ES-I3 (cell line): ENCODE data around the gene PEX6.

Experiments used
- H3K36me3 ChIP-seq: 2 replicates; pipeline ENCODE4 v1.6.1; 2013; ENCODE audit warnings: mild to moderate bottlenecking, low read length, control low read depth, moderate library complexity; ENCODE audit not compliant: insufficient read depth
- H3K4me1 ChIP-seq: 2 replicates; pipeline ENCODE4 v1.6.1; 2013; ENCODE audit warnings: mild to moderate bottlenecking, control low read depth, low read length; ENCODE audit not compliant: insufficient read depth
- H3K9ac ChIP-seq: 2 replicates; pipeline ENCODE4 v1.6.1; 2013; ENCODE audit warnings: low read depth, mild to moderate bottlenecking, low read length, moderate library complexity
- H3K9me3 ChIP-seq: 2 replicates; pipeline ENCODE4 v1.6.1; 2013; ENCODE audit warnings: mild to moderate bottlenecking, low read length, moderate library complexity; ENCODE audit not compliant: control insufficient read depth, insufficient read depth

The PEX6 gene

GRCh38 chr6:42923666-42924065, 55.3 kb downstream of the PEX6 start:
- H3K4me1 ChIP-seq: peaks cover 10% of the 10 kb centered on the region; the same call in 1 of the 2 replicates
- no peaks in the 10 kb centered on the region for H3K9me3 ChIP-seq
- no peak overlapping the region for H3K9ac ChIP-seq
- no peaks in the 10 kb centered on the region for H3K36me3 ChIP-seq

GRCh38 chr6:42921801-42922200, 57.2 kb downstream of the PEX6 start:
- no peak overlapping the region for H3K9ac ChIP-seq
- peaks cover 10% of the 10 kb centered on the region; the same call in 1 of the 2 replicates for H3K4me1 ChIP-seq

GRCh38 chr6:42916288-42916687, 62.7 kb downstream of the PEX6 start:
- no peaks in the 10 kb centered on the region for H3K9me3 ChIP-seq
- no peaks in the 10 kb centered on the region for H3K36me3 ChIP-seq
- H3K9ac ChIP-seq: no peak overlapping the region
- H3K4me1 ChIP-seq: no peaks in the 10 kb centered on the region

More at GRCh38 chr6:42921801-42922200, 57.2 kb downstream of the PEX6 start:
- no peaks in the 10 kb centered on the region for H3K9me3 ChIP-seq
- no peaks in the 10 kb centered on the region for H3K36me3 ChIP-seq

GRCh38 chr6:42915732-42916131, 63.2 kb downstream of the PEX6 start, which contains the start of gene PTCRA:
PTCRA (plus strand) TSS chr6:42916053; CDS start chr6:42916070, 17 bp downstream.
- Histone ChIP-seq H3K4me1 (no peaks in the 10 kb centered on the region), H3K36me3 (no peaks in the 10 kb centered on the region), H3K9me3 (no peaks in the 10 kb centered on the region), H3K9ac (no peak within 1 kb of the TSS)

GRCh38 chr6:42914546-42914945, 64.4 kb downstream of the PEX6 start:
- no peaks in the 10 kb centered on the region for H3K36me3 ChIP-seq
- H3K9ac ChIP-seq: no peak overlapping the region
- H3K4me1 ChIP-seq: no peaks in the 10 kb centered on the region
- H3K9me3 ChIP-seq: no peaks in the 10 kb centered on the region
